Thoracic aorta (tissue), 2 donors: ENCODE results near the gene PDE4D. TPM values are rescaled to one million over a fixed set of nuclear protein-coding genes. Genes with fewer than 3 reads are reported as not detected.

Experiments
- ATAC-seq: fragments of 150-250 bp; one replicate; pipeline ENCODE4 v1.8.0; 2017; ENCODE audit warnings: low read depth; ENCODE audit not compliant: insufficient number of reproducible peaks, low FRiP score
- DNase-seq: peaks from one replicate; pipeline ENCODE4 v3.0.0-alpha.2; 2020; ENCODE audit warnings: low spot score
- H3K27ac ChIP-seq, 2 donors: fragments of 200-600 bp; sonication (generic); 1 replicate in 1 of 2; 2 replicates in 1 of 2; pipeline ENCODE4 v1.5.1; 2016; ENCODE audit warnings: mild to moderate bottlenecking in 2 of 2, moderate library complexity in 2 of 2
- H3K27me3 ChIP-seq: fragments of 200-600 bp; sonication (generic); replicated peaks from 2 replicates; pipeline ENCODE4 v1.6.0; 2016; ENCODE audit warnings: mild to moderate bottlenecking; ENCODE audit not compliant: insufficient read depth
- H3K36me3 ChIP-seq: fragments of 200-600 bp; sonication (generic); one replicate; pipeline ENCODE4 v1.5.1; 2016
- H3K4me1 ChIP-seq, 2 donors: fragments of 200-600 bp; sonication (generic); 1 replicate in 1 of 2; 2 replicates in 1 of 2; pipeline versions ENCODE4 v1.5.1 to v1.6.0; 2016; ENCODE audit warnings: low read depth in 2 of 2, mild to moderate bottlenecking in 1 of 2; ENCODE audit not compliant: control insufficient read depth in 1 of 2
- H3K4me3 ChIP-seq: fragments of 200-600 bp; sonication (generic); 2 replicates; pipeline ENCODE4 v1.5.1; 2016; ENCODE audit warnings: mild to moderate bottlenecking
- H3K9me3 ChIP-seq: fragments of 200-600 bp; sonication (generic); 2 replicates; pipeline ENCODE4 v1.5.1; 2016
- total RNA-seq, 2 donors: library from RNA; depleted of rRNA; stranded (reverse); fragments of >200 nt; gene quantifications; one replicate each; pipeline versions ENCODE4 v1.1.0 to v1.2.3, GENCODE V29; 2016
- TF ChIP-seq, protein P1 (sequence below): fragments of 200-600 bp; sonication (generic); IDR thresholded peaks from one replicate; pipeline ENCODE4 v1.5.1; 2019; ENCODE audit warnings: antibody characterized with exemption

Gene PDE4D
- total RNA-seq, 2 donors from 2014 or later = 34.0 to 85.8 TPM

DNA sequence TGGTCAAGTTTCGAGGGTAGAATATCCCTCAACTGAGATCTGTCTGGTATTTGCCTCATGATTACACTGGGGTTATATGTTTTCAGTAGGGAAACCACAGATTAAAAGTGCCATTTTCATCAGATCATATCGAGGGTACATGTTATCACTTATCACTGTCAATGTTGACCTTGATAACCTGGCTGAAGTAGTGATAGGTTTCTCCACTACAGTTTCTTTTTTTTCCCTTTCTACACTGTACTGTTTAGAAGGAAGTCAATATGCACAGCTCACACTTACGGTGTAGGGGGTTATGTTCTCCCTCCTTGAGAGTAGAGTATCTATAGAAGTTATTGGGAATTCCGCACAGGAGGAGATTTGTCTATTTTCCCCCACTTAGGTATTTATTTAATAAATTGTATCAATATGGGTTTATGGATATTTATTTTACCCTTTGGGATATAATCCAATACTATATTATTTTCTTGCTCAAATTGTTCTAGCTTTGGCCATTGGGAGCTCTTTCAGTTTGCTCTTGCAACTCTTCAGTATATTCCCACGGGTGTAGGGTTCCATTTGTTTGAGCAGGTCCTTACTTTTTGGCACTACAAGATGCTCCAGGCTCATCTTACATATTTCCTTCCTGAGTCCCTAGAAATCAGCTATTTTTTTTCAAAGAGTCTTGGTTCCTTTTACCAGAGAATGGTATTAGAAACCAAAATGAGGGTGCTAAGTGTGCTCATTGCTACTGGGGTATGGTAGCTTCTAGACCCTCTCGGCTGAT is 866.2 kb downstream of the PDE4D start:
- TF ChIP-seq, protein P1, sequence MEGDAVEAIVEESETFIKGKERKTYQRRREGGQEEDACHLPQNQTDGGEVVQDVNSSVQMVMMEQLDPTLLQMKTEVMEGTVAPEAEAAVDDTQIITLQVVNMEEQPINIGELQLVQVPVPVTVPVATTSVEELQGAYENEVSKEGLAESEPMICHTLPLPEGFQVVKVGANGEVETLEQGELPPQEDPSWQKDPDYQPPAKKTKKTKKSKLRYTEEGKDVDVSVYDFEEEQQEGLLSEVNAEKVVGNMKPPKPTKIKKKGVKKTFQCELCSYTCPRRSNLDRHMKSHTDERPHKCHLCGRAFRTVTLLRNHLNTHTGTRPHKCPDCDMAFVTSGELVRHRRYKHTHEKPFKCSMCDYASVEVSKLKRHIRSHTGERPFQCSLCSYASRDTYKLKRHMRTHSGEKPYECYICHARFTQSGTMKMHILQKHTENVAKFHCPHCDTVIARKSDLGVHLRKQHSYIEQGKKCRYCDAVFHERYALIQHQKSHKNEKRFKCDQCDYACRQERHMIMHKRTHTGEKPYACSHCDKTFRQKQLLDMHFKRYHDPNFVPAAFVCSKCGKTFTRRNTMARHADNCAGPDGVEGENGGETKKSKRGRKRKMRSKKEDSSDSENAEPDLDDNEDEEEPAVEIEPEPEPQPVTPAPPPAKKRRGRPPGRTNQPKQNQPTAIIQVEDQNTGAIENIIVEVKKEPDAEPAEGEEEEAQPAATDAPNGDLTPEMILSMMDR = no peak
- Histone ChIP-seq H3K36me3 (no peaks in the 10 kb centered on the region), H3K27me3 (no peaks in the 10 kb centered on the region), H3K4me1 (peaks cover 0 to 6% of the 10 kb centered on the region in 2 donors), H3K9me3 (no peaks in the 10 kb centered on the region), H3K27ac (no peak overlapping the region), H3K4me3 (no peak overlapping the region)
- DNase-seq (no peak), ATAC-seq (no peak)

DNA sequence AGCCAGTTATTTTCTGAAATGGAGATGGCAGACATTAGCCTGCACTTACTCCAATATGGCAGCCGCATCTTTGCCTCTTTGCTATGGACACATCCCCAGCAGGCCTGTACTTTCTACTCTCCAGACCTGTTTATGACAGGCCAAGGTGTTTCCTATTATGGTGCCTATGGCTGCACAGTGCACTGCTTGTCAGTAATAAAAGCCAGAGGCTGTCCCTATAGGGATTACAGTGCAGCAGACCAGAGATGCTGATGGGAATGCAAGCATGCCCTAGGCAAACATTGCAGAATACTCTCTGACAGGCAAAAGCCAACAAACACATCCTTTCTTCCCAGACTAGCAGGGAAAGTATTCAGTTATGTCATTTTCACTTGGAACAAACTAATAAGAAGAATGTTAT is 867.8 kb downstream of the PDE4D start:
- ATAC-seq = no peak
- no peak overlapping the region for H3K27ac ChIP-seq

DNA sequence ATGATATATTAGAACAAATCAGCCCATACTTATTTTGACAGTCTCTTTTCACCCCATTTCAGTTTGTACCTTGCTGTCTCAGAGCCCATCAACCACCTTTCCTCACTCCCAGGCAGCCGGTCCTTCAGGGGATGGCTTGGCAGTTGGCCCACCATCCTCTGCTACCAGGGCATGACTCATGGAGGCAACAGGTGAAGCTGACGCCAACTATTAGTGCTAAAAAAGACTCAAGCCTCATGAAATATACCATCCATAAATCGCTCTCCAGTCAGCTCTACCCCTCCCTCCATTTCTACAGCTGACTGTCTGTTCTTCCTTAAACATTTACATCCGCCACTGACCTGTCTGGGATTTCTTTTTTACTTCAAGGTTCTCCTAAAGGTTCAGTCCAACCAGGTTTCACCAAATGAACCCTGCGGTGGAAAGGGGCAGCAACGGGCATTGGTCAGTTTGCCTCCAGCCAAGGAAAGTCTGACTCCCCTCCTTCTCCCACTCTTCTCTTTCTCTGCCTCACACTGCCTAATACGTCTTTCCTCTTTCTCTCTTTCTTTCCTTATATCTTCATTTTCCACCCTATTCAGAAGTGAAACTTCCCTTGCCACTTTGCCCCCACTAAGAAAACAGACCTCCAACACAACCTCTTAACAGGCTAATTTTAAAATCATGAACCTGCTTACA is 871.5 kb downstream of the PDE4D start:
- no peaks in the 10 kb centered on the region for H3K27me3 ChIP-seq
- no peaks in the 10 kb centered on the region for H3K9me3 ChIP-seq
- TF ChIP-seq, protein P1 = no peak
- H3K4me3 ChIP-seq = no peak overlapping the region
- no peak for DNase-seq
- peaks cover 0 to 6% of the 10 kb centered on the region in 2 donors for H3K4me1 ChIP-seq
- H3K36me3 ChIP-seq = no peaks in the 10 kb centered on the region
- ATAC-seq = no peak
- no peak overlapping the region for H3K27ac ChIP-seq

More for the DNA sequence above, 867.8 kb downstream of the PDE4D start:
- Histone ChIP-seq H3K27me3 (no peaks in the 10 kb centered on the region), H3K4me1 (peaks cover 0 to 6% of the 10 kb centered on the region in 2 donors), H3K36me3 (no peaks in the 10 kb centered on the region), H3K9me3 (no peaks in the 10 kb centered on the region), H3K4me3 (no peak overlapping the region)
- TF ChIP-seq, protein P1 = no peak
- DNase-seq = no peak

DNA sequence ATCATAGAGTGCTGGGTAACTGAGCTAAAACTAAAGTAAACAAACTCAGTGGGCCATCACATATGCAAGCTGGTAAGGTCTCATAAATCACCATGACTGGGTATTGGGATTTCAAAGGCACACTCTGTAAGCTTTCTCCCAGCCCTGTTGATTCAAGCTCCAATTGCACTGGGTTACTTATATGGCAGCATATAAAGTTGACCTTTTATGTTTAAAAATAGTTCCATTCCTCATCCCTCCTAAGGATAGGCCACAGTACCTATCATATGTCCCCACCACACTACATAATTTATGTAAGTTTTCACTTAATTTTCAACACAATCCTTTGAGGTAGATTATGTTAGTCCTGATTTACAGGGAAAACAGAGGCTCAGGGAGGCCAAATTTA is 872.2 kb downstream of the PDE4D start:
- peaks cover 0 to 6% of the 10 kb centered on the region in 2 donors for H3K4me1 ChIP-seq

More for the DNA sequence above, 872.2 kb downstream of the PDE4D start:
- H3K9me3 ChIP-seq = no peaks in the 10 kb centered on the region
- H3K27ac ChIP-seq = no peak overlapping the region
- ATAC-seq = no peak
- H3K4me3 ChIP-seq = no peak overlapping the region
- H3K27me3 ChIP-seq = no peaks in the 10 kb centered on the region
- TF ChIP-seq, protein P1 = no peak
- no peak for DNase-seq
- H3K36me3 ChIP-seq = no peaks in the 10 kb centered on the region
